Medulla oblongata (tissue), 1 donor: ENCODE measurements around the gene CITED2.
A peak's percentile ranks its signal among the peaks of the same experiment; 100 is the strongest.

Source experiments
- DNase-seq: peaks from one replicate; pipeline ENCODE4 v3.0.0-alpha.2; 2015; ENCODE audit errors: extremely low spot score

Gene CITED2

DNA sequence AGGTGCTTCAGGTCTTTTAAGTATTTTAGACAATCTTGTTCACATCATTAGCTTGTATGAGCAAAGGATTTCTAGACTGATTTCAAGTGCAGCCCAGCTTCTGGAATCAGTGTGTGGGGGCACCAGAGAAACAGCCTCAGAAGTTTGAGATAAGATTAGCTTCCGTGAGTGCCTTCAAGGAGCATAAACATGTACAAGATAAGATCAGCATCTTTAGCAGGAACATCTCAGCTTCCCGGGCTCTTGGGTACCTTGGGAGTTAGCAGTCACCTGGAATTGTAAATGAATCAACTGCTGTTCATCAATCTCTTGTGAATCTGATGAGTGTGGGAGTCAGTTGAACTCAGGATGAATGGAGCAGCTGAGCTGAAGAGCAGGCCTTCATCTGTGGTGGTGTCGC is 12.0 kb upstream of the CITED2 start:
- DNase-seq, result no peak

DNA sequence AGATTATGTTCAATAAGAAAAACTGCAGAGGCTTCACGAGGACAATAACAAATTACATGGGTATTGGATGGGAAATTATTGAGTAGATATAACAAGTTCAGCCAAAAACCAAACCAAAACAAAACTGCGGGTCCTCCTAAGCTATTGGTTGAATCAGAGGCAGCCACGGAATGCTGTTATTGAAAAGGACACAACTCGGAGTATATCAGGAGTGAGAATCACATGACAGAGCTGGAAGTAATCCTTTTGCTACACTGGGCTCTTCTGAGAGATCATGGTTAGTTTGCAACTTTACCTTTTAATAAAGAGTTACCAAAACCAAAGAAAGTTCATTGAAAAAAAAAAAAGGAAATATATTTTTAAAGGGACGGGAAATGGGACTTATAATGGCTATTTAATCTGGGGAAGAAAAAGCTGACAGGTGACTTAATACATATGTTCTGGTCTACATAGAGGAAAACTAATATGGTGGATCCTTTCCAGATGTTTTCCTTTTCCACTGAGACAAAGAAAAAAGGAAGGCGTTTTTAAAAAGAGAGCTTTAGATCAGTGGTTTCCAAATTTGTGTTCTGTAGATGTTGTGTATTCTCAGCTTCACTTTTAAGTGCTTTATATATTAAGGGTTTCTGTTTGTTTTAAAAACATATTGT is 6.9 kb upstream of the CITED2 start:
- DNase-seq, result no peak

DNA sequence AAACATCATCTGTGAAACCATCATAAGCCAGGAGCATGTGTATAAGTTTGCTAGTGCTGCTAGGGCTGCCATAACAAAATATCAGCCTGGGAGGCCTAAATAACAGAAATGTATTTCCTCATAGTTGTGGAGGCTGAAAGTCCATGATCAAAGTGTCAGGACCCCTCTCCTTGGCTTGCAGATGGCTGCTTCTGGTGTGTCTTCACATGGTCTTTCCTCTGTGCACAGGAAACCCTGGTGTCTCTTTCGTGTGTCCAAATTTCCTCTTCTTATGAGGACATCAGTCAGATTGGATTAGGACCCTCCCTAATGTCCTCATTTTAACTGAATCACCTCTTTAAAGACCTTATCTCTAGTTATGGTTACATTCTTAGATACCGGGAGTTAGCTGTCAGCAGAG is 6.2 kb upstream of the CITED2 start:
- DNase-seq, result no peak

DNA sequence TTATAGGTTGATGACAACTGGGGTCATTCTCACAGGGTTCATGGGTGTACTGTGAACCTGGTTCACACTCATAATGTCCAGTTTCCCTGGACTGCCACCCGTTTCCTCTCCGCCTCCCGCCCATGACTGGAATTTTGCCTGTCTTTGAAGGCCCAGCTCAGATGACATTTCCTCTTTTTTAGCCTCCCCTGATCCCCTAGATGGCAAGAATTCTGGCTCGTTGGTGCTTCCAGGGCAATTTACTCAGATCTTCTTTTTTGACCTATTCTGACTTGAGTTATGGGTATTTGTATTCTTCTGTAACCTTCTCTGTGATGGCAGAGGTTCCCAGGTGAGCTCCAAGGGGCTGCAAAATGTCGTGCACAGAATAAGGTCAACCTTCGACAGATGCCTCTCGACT is 5.7 kb upstream of the CITED2 start:
- DNase-seq, result no peak

DNA sequence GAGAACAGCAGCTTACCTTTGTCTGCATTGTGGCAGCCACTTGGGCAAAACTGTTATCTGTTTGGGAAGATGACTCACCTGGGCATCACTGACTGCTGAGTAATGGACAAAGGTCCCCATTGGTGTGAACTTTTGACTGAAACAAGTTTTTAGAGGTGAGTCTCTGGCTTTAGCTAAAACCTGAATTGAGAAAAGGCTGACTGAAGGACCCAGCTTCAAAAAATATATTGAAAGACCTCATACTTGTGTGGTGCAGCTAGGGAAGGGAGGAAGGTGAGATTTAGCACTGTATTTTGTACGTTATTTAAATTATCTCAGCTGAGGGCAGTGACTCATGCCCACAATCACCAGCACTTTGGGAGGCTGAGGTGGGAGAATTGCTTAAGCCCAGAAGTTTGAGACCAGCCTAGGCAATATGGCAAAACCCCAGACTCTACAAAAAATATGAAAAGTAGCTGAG is 4.5 kb upstream of the CITED2 start:
- DNase-seq, result no peak

DNA sequence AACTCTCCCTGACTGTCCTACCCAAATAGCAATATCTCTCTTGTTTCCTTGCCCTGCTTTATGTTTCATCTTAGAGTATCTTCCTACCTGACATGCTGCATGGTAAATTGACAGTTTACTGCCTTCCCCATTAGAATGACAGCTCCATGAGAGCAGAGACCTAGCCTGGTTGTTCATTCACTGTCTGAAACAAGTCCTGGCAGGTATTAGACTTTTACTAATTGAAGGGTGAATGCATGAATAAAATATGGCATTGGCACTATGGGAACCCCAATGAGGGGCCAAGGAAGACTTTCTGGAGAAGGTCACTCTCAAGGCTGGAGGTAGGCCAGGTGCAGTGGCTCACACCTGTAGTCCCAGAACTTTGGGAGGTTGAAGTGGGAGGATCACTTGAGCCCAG is 3.8 kb upstream of the CITED2 start:
- no peak for DNase-seq

DNA sequence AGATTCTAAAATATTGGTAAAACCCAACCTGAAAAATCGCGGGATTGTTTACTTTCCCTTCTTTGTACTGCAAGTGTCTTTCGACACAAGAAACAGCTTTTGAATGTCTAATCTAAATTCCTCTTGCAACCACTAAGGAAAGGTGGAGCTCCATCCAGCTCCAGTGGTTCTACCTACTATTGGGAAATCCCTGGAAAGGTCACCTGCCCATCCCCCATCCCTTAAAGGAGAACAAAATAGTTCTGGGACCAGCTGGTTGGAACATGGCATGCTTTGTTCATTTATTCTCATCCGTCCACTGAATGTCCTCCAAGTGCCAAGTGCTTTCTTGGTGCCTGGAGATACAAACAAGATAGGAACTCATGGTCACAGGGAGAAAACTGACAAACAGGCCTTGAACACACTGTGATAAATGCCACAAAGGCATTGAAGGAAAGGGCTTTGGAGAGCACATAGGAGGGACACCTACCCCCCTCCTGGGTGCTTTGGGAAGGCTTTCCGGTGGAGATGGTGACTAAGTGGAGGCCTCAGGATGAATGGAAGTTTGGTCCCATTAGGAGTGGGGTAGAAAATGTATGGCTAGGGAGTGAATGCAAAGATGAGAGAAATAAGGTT is 2.3 kb upstream of the CITED2 start:
- no peak for DNase-seq

DNA sequence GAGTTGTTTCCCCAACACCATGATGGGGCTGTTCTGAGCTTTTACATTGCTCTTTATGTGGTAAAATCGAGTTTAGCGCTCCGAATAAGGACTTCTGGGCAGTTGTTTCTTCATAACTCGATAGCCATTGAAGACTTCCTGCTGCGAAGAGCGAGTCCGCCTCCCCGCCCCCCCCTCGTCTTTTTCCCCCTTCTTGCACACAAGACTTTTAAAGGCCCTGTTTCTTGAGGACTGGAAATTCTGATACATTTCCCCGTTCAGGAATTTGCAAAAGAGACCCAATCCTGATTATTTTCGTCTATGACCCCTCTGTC is 1.5 kb upstream of the CITED2 start:
- DNase-seq, result peak; percentile 69

DNA sequence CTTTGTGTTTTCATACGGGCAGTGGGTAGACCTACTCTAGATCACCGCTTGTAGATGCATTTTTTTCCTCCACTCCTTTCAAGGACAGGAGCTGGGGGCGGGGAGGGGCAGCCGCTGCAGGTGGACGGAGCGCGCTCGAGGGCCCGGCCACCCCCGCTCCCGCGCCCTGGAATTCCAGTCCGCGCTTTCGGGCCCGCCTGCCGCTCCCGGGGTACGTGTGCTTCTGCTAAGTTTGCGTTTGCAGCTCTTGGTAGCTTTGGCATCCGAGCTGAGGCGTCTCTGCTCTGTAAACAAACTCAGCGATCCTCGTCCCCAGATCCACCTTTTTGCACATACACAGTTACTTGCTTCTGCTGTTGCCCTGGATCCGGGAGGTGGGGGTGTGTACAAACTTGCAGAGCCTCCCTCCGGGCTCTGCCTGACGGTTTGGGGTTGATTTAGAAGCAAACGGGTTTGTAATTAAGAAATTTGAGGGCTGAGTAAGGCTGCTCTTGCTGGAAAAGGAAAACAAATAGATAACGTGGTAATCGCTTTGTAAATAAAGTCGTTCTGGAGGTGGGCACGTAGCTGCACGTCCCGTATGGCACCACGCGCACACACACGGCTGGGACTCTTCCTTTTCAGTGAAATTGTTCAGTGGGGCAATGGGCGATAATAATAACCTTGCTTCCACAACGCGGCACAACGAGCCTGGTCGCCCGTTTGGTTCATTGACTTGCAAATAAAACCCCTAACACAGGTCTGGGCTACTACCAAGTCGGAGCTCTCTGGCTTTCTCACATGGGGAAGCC is 973 bp upstream of the CITED2 start:
- peak; percentile 86 for DNase-seq

DNA sequence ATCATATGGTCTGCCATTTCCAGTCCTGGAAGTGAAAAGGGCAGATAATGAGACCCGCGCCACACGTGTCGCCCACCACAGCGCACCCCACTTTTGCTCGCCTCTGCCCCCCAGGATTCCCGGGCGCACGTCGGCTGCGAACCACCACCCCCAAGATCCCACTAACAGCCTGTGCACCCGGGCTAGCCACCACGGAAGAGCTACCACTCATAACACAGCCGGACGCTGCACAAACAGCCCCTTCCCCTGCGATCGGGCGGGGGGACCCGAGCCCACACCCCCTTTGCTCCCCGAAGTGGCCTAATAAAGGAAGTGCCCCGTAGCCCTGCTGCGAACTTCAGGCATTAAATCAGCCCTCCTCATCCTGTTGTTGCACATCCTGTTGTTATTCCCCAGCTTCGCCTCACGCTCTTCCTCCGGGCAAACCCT is 506 bp downstream of the CITED2 start:
- DNase-seq, result no peak

DNA sequence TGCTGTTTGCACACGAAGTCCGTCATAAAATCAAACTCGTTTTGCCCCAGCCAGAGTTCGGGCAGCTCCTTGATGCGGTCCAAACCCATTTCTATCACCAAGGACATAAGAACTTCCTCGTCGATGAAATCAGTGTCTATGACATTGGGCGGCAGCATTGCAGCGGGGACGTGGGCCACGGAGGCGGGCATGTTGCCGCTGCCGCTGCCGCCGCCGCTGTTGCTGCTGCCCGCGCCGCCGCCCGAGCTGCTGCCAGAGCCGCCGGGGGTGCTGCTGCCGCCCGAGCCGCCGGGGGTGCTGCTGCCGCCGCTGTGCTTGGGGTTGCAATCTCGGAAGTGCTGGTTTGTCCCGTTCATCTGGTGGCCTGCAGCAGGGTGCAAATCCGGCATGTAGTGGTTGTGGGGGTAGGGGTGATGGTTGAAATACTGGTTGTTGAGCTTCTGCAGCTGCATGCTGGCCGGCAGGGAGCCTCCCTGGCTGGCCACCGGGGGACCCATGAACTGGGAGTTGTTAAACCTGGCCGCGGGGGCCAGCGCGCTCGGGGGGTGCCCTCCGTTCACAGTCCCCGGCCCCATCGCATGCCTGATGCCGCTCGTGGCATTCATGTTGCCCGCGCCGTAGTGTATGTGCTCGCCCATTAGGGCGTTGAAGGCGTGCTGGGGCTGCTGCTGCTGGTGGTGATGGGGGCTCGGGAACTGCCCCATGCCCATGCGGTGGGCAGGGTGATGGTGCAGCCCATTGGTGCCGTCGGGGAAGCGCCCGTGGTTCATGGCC is 1.1 kb downstream of the CITED2 start:
- peak; percentile 76 for DNase-seq

DNA sequence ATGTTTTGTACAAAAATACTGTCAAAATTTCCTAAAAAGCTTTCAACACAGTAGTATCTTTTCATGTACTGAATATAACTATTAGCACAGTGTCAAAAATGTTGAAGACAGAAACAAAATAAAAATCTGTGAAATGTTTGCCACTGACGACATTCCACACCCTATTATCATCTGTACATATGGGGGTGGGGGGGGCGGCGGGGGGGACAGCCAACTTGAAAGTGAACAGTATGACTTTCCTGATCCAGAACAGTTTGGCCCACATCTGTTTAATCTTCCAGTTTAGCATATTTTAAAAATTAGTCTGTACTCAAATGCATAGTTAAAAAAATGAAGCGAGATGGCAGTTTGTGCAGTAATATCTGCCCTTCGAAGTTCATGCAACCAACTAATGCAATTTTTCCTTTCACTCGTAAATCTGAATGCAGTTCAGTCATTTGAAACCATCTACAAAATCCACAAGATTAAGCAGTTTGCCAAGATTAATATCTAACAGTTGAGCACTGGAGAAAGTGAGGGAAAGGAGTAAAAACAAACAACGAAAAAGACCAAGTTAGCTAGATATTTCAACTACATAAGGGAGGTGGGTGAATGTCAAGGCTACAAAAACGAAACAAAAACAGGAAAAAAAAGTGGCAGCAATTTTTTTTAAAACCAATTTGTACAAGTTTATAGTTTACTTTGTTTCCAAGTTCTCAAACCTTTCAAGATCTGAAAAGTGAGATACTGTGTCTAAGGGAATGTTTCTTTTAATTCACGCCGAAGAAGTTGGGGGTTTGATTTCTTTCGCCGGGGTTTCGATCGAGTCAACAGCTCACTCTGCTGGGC is 1.9 kb downstream of the CITED2 start:
- DNase-seq, result no peak

DNA sequence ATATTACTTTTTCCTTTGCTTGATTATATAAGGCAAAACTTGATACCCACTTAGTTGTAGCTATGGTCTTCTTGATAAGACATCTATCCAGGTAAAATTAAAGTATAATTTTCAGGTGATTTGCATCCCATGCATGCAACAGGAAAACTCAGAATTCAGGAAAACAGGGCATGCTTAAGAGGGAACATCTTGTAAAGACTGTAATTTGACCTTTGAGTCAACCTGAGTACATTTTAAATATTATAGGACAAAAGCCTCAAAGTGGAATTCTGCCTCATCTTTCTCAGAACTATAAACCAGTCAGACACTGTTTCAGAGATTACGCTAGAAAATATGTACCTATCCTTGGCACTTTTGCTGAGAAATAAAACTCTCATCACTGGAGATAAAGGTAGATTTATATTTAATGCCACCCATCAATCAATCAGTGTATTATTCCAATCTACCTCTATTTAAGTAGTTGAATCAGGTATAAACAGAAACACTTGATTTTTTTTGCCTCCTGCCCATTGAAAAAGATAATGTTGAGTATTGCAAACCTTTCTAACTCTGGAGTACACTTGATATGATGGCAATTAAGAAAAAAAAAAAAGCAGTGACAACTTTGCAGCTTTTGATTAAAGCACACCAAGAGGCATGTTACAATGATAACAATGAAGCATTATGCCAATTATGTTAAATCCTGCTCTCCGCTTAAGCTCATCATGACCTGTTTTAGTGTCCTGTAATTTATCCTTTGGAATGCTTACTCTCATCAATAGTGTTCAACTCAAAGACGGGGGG is 2.8 kb downstream of the CITED2 start:
- no peak for DNase-seq

DNA sequence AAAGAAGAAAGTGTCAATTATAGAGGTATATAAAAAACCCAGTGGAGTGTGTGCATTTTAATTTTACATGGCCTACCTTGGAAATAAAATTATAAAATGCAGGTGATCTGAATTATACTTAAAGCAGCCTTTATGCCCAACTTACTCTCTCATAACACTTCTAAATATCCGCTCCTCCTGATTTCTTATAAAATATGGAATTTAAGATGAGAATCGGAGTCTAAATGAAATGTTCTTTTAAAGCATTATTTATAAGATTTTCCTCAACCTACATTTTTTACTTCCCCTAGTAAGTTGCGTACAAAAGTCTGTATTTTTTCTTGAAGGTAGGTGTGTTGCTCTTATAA is 3.5 kb downstream of the CITED2 start:
- DNase-seq, result no peak

DNA sequence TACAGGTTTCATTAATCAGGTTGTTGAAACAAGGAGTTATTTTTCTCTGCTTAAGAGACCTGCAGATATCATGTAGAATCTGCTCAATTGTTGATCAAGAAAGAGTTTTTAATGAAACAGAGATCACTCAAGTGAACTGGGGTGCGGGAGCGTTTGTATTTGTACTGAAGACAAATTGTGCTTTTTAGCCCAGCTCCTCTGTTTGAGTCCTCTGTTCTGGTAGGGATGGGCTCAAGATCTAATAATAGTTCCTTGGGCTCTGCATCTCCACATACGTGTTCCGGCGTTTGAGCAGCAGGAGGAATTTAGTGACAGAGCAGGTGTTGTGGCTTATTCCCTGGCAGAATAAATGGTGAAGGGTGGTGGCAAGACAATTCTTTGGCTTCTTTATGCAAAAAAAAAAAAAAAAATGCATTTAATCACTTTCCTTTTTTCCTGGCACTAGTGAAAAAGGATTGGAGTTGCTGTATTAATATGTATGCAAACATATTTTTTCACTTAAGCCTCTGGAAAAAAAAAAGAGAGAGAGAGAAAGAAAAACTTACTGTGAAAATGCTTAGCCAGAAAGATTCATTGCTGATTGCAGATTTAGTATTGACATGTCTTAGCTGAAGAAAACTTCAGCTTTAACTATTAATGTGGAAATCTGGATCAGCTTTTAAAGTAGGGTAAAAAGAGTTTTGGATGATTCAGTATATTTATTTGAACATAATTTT is 4.0 kb downstream of the CITED2 start:
- no peak for DNase-seq

DNA sequence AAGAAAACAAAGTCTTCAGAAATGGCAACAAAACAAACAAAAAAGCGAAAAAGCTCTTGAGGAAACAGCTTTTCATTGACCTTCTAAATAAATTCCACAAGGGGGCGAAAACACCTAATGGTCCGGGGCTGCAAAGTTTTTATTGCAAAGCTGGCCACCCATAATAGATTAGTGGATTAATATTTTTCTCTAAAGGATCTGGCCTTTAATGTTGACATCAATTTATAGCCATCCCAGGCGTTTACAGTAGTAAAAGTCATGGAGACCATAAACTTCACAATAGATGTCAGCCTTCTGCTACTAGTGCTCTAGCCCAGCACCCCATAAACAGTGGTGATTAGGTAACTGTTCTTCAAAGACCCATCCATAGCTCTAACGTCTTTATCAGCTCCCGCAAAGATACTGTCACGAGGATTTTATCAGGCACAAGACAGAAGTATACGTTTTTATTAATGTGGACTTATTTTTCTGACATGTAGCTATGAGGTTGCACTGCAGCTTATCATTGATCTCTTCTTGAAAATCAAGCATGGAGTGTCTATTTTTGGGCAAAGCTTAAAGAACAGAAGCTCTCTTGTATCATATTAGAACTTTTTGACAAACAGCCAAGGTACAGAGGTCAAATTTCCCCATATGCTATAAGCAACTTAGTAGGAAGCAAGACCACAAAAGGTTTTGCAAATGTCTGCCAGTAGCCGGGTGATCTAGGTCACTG is 4.7 kb downstream of the CITED2 start:
- peak; percentile 61 for DNase-seq

DNA sequence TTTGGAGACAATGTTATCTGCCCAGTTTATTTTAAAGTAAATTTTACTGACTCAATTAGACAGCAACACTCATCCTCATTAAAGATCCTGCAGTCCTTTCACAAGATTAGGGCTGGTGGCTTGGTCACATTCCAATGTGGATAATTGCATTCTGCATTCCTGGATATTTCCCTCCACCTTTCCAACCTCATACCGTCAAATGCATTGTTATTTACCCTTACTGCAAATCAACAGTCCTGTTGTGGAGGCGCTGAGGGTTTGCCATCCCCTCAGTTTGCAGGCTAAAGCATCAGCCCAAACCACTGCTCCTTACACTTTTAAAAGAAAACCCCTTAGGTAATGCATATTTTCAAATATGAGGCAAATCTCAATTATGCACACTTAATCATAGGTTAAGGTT is 5.4 kb downstream of the CITED2 start:
- no peak for DNase-seq

DNA sequence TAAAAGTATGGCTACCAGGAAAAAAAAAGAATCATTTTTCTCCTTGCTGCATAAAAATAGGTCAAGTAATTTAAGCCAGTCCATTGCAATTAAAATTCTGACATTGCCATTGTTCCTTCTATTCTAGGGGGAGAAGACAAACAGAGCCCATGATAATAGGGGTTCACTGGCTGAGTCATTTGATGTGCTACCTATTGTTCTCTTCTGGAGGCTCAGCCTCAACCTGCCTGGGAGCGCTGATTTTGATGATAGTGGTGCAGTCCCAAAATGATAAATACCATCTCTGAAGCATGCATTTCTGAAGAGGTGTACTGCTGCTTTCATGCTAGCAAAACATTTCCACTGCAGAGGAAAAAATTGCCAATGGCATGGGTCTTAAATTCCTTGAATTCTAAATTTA is 5.8 kb downstream of the CITED2 start:
- DNase-seq, result no peak

DNA sequence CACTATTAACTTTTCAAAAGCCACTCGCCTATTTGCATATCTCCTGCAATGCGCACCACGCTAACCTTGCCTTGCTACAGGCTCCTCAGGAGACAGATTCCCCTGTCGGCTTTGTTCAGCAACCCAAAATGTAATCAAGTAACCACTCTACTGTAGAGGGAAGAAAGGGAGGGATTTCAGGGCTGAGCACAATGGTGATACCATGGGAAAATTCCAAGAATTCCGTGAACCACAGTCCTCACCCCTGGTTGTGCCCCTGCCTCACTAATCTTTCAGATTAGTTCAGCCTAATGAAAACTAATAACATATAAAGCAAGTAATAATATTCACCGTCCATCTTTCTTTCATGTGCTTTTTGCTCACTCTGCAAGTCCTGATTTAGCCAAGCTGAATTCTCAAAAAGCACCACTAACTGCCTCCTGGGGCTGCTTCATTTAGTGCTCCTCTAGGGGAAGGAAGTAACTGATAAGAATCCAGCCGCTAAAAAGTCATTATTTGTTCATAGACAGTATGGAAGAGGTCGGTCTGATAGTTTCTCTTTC is 6.6 kb downstream of the CITED2 start:
- no peak for DNase-seq
